ENCODE data around the gene IDH2. TPM values are rescaled to one million over a fixed set of nuclear protein-coding genes. Genes with fewer than 3 reads are reported as not detected.

IDH2 gene
- total RNA-seq, 6 experiments from 2014 or later, result 115 to 371 (median 261) TPM

DNA sequence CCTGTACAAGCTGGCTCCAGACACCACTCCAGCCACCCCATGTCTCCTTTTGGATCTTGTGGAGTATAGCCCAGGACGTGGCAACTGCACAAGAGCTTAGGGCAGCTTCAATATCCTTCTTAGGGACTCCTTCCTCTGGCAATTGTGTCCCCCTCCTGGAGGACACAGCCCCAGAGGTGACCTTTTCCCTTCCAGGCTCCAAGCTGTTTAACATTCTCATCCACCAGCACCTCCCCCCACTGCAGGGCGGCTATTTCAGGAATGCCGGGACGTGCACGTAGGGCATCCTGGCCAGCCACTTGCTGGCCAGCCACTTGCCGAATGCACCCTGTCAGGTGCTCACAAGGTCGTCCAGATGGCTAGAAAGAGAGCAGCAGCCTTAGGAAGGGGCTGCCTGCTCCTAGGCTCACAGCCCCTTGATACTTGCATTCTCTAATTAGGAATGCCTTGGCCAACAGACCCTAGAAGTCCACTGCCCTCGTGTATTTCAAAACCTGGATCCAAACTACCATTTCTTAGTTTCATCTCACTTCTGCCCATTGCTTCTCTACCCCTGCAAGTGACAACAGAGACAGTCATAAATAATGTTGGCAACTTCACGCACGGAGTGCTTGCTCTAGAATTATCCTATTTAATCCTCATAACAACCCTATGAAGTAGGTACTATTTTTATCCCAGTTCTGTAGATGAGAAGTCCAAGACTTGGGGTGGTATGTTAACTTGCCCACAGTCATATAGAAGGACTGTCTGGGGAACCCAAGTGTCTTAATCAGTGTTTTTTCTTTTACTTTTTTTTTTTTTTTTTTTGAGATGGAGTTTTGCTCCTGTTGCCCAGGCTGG, 24.5 kb upstream of the IDH2 start:
- 23% methylated on average over 8 of the region's 10 CpGs for WGBS (ENCODE audit: insufficient coverage, low coverage, low lambda C conversion rate, missing lambda C conversion rate)
- Histone ChIP-seq H3K9me3 (no peaks in the 10 kb centered on the region), H3K27me3 (no peaks in the 10 kb centered on the region), H3K4me1 (peaks cover 0 to 30% (median 4%) of the 10 kb centered on the region in 4 donors), H3K4me3 (no peak overlapping the region), H3K27ac (peak overlapping the region in 2 of 3 donors; percentile 53 to 72), H3K36me3 (no peaks in the 10 kb centered on the region)
- peak; percentile 14 for TF ChIP-seq POLR2A (IDR thresholded peaks at IDR 0.05)
- TF ChIP-seq, protein P1, sequence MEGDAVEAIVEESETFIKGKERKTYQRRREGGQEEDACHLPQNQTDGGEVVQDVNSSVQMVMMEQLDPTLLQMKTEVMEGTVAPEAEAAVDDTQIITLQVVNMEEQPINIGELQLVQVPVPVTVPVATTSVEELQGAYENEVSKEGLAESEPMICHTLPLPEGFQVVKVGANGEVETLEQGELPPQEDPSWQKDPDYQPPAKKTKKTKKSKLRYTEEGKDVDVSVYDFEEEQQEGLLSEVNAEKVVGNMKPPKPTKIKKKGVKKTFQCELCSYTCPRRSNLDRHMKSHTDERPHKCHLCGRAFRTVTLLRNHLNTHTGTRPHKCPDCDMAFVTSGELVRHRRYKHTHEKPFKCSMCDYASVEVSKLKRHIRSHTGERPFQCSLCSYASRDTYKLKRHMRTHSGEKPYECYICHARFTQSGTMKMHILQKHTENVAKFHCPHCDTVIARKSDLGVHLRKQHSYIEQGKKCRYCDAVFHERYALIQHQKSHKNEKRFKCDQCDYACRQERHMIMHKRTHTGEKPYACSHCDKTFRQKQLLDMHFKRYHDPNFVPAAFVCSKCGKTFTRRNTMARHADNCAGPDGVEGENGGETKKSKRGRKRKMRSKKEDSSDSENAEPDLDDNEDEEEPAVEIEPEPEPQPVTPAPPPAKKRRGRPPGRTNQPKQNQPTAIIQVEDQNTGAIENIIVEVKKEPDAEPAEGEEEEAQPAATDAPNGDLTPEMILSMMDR (IDR thresholded peaks at IDR 0.05), result no peak
- DNase-seq, result peak; percentile 73 to 91 (median 87)
- intact Hi-C loops (cut with DNase I), result no loop called here
- peak; percentile 83 to 89 (median 87) for ATAC-seq

DNA sequence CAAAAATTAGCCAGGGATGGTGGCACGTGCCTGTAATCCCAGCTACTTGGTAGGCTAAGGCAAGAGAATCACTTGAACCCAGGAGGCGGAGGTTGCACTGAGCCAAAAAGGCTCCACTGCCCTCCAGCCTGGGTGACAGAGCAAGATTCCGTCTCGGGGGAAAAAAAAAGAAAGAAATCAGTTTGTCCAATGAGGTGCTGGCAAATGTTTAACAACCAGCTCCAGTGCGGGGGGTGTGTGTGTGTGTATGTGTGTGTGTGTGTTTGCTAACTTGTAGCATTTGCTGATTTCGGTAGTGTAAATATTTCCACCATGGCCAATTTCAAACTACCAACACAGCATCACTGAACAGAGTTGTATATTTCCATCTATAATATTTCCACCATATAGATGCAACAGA, 23.8 kb upstream of the IDH2 start:
- Histone ChIP-seq H3K9me3 (no peaks in the 10 kb centered on the region), H3K27me3 (no peaks in the 10 kb centered on the region), H3K4me1 (peaks cover 0 to 30% (median 4%) of the 10 kb centered on the region in 4 donors), H3K27ac (peak overlapping the region in 2 of 3 donors; percentile 16 to 72), H3K4me3 (no peak overlapping the region), H3K36me3 (no peaks in the 10 kb centered on the region)
- 20% methylated on average over 6 of the region's 6 CpGs for WGBS (ENCODE audit: insufficient coverage, low coverage, low lambda C conversion rate, missing lambda C conversion rate)
- intact Hi-C loops (cut with DNase I), result no loop called here
- DNase-seq (peak; percentile 59 to 76 (median 72)), ATAC-seq (peak; percentile 65 to 74 (median 72))
- no peak for TF ChIP-seq POLR2A (IDR thresholded peaks at IDR 0.05)
- TF ChIP-seq, protein P1 (IDR thresholded peaks at IDR 0.05), result no peak

DNA sequence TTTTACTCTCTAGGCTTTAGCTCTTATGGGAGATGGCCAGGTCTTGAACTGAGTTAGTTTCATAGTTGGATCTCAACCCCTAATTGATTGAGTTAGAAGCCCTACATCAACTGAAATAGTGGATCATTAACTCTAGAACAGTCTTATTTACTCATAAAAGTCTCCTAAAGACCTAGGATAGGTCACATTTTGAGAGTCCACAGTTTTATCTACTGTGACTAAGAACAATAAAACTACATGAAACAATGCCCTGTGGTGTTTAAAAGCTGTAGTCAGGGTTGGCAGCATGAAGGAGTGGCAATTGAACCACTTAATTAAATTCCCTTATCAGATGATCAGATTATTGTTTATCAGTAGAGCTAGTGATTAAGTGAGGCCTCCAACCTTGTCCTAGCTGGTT, 22.2 kb upstream of the IDH2 start:
- Histone ChIP-seq H3K4me1 (peaks cover 0 to 30% (median 4%) of the 10 kb centered on the region in 4 donors), H3K27ac (peak overlapping the region in 2 of 3 donors; percentile 15 to 43), H3K27me3 (no peaks in the 10 kb centered on the region), H3K4me3 (no peak overlapping the region), H3K9me3 (no peaks in the 10 kb centered on the region), H3K36me3 (no peaks in the 10 kb centered on the region)
- peak; percentile 24 to 59 (median 32) for ATAC-seq
- TF ChIP-seq, protein P1 (IDR thresholded peaks at IDR 0.05), result no peak
- no peak for TF ChIP-seq POLR2A (IDR thresholded peaks at IDR 0.05)
- DNase-seq, result no peak
- intact Hi-C loops (cut with DNase I), result no loop called here

DNA sequence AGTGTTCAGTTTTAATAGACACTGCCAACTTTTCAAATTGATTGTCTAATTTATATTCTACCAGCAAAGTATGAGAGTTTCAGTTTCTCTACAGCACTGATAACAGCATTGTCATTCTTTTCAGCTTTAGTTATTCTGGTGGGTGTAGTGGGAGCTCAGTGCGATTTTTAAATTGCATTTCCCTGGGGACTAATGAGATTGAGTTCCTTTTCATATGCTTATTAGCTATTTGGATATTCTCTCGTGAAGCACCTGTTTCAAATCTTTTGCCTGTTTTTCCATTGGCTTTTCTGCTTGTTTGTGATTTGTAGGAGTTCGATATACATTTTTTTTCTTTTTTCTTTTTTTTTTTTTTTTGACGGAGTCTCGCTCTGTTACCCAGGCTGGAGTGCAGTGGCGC, 18.8 kb upstream of the IDH2 start:
- DNase-seq (no peak), ATAC-seq (no peak)
- H3K4me3 ChIP-seq, result no peak overlapping the region
- H3K27ac ChIP-seq, result no peak overlapping the region
- intact Hi-C loops (cut with DNase I), result no loop called here
- H3K36me3 ChIP-seq, result no peaks in the 10 kb centered on the region
- no peak for TF ChIP-seq POLR2A (IDR thresholded peaks at IDR 0.05)
- TF ChIP-seq, protein P1 (IDR thresholded peaks at IDR 0.05), result no peak
- H3K9me3 ChIP-seq, result no peaks in the 10 kb centered on the region
- 82% methylated on average over 5 of the region's 6 CpGs for WGBS (ENCODE audit: insufficient coverage, low coverage, low lambda C conversion rate, missing lambda C conversion rate)
- peaks cover 0 to 19% (median 4%) of the 10 kb centered on the region in 4 donors for H3K4me1 ChIP-seq
- H3K27me3 ChIP-seq, result no peaks in the 10 kb centered on the region
